ENCODE results near the gene IDH2. TPM values are rescaled to one million over a fixed set of nuclear protein-coding genes. Genes with fewer than 3 reads are reported as not detected.

Gene IDH2
- total RNA-seq, 2 donors from 2014 or later = 24.5 to 46.6 TPM

GRCh38 chr15:90076716-90077115 is 25.6 kb downstream of the IDH2 start:
- Histone ChIP-seq H3K4me3 (no peak overlapping the region), H3K36me3 (peaks cover 10% of the 10 kb centered on the region), H3K4me1 (ENCODE audit: control insufficient read depth in 1 of 2, low read depth in 2 of 2) (no peaks in the 10 kb centered on the region), H3K27ac (no peak overlapping the region), H3K27me3 (replicated peaks; ENCODE audit: insufficient read depth) (no peaks in the 10 kb centered on the region), H3K9me3 (no peaks in the 10 kb centered on the region)
- DNase-seq (ENCODE audit: low spot score) = no peak
- no peak for ATAC-seq (ENCODE audit: insufficient number of reproducible peaks, low FRiP score, low read depth)
- no peak for TF ChIP-seq CTCF (IDR thresholded peaks at IDR 0.05)

DNA sequence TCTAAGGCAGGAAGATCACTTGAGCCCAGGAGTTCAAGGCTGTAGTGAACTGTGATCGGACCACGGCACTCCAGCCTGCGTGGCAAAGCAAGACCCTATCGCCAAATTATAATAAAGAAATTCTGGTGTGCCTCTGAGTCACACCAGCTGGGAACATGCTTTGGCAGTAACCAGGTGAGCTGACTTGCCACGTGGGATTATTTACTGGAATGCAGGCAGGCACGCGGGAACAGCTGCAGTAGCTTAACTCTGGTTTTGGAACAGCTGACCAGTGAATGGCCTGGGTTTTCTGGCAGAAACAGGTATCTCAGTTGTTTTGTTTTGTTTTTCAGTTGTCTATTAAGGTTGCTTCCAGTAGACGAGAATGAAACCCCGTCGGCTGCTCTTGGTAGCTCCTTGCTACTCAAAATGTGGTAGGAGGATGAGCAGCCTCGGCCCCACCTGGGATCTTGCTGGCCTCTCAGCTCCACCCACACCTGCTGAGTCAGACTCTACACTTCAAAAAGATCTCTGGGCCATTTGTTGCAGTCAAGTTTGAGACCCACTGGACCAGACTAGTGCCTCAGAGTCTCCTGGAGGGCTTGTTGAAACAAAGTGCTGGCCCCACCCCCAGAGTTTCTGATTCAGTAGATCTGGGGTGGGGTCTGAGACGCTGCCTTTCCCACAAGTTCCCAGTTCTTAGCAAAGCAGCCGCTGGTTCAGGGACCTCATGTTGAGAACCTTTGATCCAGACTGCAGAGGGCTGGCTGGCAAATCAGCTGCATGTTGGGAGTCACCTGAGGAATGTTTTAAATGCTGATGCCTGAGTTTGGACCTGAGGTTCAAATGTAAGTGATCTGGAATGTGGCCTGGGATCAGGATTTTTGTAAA is 26.6 kb downstream of the IDH2 start:
- H3K27me3 ChIP-seq (replicated peaks; ENCODE audit: insufficient read depth) = no peaks in the 10 kb centered on the region
- no peak for DNase-seq (ENCODE audit: low spot score)
- H3K9me3 ChIP-seq = no peaks in the 10 kb centered on the region
- no peaks in the 10 kb centered on the region for H3K4me1 ChIP-seq (ENCODE audit: control insufficient read depth in 1 of 2, low read depth in 2 of 2)
- H3K36me3 ChIP-seq = peaks cover 10% of the 10 kb centered on the region
- ATAC-seq (ENCODE audit: insufficient number of reproducible peaks, low FRiP score, low read depth) = no peak
- no peak overlapping the region for H3K27ac ChIP-seq
- H3K4me3 ChIP-seq = no peak overlapping the region
- no peak for TF ChIP-seq CTCF (IDR thresholded peaks at IDR 0.05)

GRCh38 chr15:90074916-90075315 is 27.4 kb downstream of the IDH2 start:
- Histone ChIP-seq H3K27me3 (replicated peaks; ENCODE audit: insufficient read depth) (no peaks in the 10 kb centered on the region), H3K9me3 (no peaks in the 10 kb centered on the region), H3K4me3 (no peak overlapping the region), H3K27ac (no peak overlapping the region), H3K36me3 (peaks cover 10% of the 10 kb centered on the region), H3K4me1 (ENCODE audit: control insufficient read depth in 1 of 2, low read depth in 2 of 2) (peaks cover 0 to 6% of the 10 kb centered on the region in 2 donors)
- ATAC-seq (ENCODE audit: insufficient number of reproducible peaks, low FRiP score, low read depth) = no peak
- no peak for TF ChIP-seq CTCF (IDR thresholded peaks at IDR 0.05)
- DNase-seq (ENCODE audit: low spot score) = no peak

- no peak for TF ChIP-seq CTCF (IDR thresholded peaks at IDR 0.05)
- ATAC-seq (ENCODE audit: insufficient number of reproducible peaks, low FRiP score, low read depth) = no peak
- Histone ChIP-seq H3K27me3 (replicated peaks; ENCODE audit: insufficient read depth) (no peaks in the 10 kb centered on the region), H3K4me3 (no peak overlapping the region), H3K9me3 (no peaks in the 10 kb centered on the region), H3K36me3 (peaks cover 10% of the 10 kb centered on the region), H3K27ac (no peak overlapping the region), H3K4me1 (ENCODE audit: control insufficient read depth in 1 of 2, low read depth in 2 of 2) (peaks cover 0 to 6% of the 10 kb centered on the region in 2 donors)
- DNase-seq (ENCODE audit: low spot score) = no peak
These were observed 28.2 kb downstream of the IDH2 start for GRCh38 chr15:90074023-90074422.

DNA sequence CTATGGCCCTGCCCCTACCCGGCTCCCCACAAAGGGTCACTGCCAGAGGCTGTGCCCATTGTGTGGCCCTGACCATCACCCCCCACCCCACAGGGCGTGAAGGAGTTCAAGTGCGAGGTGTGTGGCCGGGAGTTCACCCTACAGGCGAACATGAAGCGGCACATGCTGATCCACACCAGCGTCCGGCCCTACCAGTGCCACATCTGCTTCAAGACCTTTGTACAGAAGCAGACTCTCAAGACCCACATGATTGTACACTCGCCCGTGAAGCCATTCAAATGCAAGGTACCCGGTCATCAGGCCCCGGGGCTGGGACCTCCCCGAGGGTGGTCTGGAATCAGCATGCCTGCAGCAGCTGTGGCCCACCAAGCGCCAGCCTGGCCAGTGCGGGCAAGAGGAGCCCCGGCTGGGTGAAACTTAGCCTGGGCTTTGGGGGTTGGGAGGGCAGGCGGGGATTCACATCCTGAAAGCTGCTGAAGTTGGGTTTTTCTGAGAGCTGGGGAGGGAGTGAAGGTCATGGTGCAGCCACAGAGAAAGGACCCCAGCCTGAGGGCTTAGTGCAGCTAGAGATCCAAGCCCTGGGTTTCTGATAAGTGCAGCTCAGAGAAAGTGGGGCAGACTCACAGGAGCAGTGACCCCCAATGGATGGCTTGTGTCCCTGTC is 29.2 kb downstream of the IDH2 start:
- Histone ChIP-seq H3K27ac (no peak overlapping the region), H3K4me1 (ENCODE audit: control insufficient read depth in 1 of 2, low read depth in 2 of 2) (peaks cover 0 to 6% of the 10 kb centered on the region in 2 donors), H3K27me3 (replicated peaks; ENCODE audit: insufficient read depth) (no peaks in the 10 kb centered on the region), H3K36me3 (peaks cover 10% of the 10 kb centered on the region), H3K4me3 (no peak overlapping the region), H3K9me3 (no peaks in the 10 kb centered on the region)
- ATAC-seq (ENCODE audit: insufficient number of reproducible peaks, low FRiP score, low read depth) (no peak), DNase-seq (ENCODE audit: low spot score) (no peak)
- no peak for TF ChIP-seq CTCF (IDR thresholded peaks at IDR 0.05)

Data from thoracic aorta (tissue), 2 donors.